GM12865 (cell line): Measurements from ENCODE around the gene KRT14.
"Not testable (repeated sequence)": the region's sequence is repeated elsewhere in the genome, so short reads cannot be mapped to it uniquely, and the experiment has no call there.

Experiments
- DNase-seq: peaks from one replicate; pipeline ENCODE4 v3.0.0; 2010; ENCODE audit warnings: low read depth
- H3K4me3 ChIP-seq: 2 replicates; pipeline ENCODE4 v1.5.1; 2011; ENCODE audit warnings: mild to moderate bottlenecking, low read depth, low read length, control low read depth
- TF ChIP-seq, protein P1 (sequence below): IDR thresholded peaks from 2 replicates; pipeline ENCODE4 v1.5.1; 2011; ENCODE audit warnings: low read length, control low read depth, low read depth, inconsistent platforms; ENCODE audit not compliant: insufficient read depth; ENCODE audit errors: missing control alignments

KRT14 gene

DNA sequence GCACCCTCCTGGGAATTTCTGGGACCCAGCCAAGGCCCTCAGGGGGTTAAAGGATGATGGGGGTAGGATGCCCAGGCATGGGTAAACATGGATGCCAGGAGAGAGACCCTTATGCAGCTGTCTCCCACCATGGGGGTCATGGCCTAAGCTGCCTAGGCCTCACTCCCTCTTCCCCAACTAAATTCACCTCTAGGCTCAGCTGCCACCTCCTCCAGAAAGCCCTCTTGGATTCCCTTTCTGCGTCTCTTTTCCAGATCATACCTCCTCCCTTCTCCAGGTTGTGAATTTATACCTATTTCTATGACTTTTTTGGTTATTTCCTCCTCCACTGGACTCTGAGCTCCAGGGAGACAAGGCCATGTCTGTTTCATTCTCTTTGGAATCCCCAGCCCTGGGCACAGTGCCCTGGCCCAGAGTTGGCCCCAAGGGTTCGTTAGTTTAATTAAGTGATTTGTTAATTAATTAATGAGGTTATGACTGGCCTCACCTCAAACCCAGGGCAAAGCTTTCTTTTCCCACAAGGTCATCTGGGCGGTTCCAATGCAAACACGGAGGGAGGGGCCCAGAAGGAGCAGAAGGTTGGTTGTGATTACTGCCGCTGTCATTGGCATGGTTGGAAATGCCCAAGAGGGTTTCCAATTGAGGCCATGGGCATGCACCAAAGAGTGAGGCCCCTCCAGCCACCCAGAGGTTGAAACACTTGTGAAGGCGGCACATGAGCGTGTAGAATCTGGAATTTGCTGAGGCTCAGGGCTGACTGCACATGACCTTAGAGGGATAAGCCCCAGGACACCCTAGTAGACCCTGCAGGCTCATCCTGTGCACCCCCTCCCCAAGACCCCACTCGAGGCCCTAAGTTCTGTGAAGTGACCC lies 44.6 kb upstream of the KRT14 start:
- TF ChIP-seq, protein P1, sequence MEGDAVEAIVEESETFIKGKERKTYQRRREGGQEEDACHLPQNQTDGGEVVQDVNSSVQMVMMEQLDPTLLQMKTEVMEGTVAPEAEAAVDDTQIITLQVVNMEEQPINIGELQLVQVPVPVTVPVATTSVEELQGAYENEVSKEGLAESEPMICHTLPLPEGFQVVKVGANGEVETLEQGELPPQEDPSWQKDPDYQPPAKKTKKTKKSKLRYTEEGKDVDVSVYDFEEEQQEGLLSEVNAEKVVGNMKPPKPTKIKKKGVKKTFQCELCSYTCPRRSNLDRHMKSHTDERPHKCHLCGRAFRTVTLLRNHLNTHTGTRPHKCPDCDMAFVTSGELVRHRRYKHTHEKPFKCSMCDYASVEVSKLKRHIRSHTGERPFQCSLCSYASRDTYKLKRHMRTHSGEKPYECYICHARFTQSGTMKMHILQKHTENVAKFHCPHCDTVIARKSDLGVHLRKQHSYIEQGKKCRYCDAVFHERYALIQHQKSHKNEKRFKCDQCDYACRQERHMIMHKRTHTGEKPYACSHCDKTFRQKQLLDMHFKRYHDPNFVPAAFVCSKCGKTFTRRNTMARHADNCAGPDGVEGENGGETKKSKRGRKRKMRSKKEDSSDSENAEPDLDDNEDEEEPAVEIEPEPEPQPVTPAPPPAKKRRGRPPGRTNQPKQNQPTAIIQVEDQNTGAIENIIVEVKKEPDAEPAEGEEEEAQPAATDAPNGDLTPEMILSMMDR: no peak
- DNase-seq: no peak
- no peak overlapping the region for H3K4me3 ChIP-seq

DNA sequence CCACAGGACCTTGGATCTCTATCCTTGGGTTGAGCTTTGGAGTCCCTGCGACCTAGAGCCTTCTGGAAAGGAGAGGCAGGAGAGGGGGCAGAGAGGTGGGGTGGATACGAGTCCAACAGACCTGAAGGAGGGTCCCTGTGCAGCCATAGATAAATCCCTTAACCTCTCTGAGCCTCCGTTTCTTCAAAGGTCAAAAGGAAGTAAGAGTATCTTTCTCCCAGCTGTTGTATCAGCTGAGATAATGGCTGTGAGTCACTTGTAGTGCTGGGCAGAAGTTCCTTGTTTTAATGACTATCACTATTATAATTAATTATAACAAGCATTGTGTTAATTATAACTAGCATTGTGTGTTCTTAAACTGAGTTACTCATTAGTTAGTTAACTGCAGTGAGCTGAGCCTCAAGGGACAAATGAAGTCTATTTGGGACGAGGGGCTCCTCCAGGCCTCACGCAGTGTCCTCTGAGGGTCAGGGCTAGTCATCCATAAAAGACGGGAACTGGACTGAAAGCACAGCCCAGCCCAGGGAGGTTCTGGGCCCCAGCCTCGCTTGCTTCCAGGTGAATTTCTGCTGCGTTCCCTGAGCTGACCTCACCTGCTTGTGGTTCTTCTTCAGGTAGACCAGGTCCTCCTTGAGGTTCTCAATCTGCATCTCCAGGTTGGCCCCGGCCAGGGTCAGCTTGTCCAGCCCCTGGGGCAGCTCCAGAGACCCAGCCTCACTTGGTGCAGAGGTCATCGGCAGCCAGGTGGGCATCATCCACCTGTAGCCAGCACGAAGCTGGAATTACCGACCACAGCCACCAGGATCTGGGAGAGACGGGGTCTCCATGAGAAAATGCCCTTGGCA lies 43.4 kb upstream of the KRT14 start:
- no peak overlapping the region for H3K4me3 ChIP-seq
- no peak for DNase-seq

DNA sequence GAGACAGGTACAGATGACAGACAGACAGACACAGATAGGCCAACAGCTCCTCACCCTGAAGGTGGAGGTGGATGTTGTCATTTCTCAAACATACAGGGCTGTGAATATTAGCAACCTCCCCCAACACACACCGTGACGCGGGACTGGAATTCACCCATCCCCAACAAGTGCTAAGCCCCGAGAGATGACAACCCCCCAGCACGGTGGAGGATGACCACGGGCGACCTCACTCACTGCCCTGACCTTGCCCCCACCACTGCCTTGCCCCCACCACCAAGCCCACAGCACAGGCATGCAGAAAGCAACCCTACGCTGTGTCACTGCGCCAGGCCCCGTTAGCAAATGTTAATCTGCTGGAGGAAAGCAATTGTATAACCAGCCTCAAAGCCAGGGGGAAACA lies 42.6 kb upstream of the KRT14 start:
- TF ChIP-seq, protein P1: no peak
- H3K4me3 ChIP-seq: no peak overlapping the region
- DNase-seq: no peak

More for the DNA sequence above, 43.4 kb upstream of the KRT14 start:
- TF ChIP-seq, protein P1: no peak

DNA sequence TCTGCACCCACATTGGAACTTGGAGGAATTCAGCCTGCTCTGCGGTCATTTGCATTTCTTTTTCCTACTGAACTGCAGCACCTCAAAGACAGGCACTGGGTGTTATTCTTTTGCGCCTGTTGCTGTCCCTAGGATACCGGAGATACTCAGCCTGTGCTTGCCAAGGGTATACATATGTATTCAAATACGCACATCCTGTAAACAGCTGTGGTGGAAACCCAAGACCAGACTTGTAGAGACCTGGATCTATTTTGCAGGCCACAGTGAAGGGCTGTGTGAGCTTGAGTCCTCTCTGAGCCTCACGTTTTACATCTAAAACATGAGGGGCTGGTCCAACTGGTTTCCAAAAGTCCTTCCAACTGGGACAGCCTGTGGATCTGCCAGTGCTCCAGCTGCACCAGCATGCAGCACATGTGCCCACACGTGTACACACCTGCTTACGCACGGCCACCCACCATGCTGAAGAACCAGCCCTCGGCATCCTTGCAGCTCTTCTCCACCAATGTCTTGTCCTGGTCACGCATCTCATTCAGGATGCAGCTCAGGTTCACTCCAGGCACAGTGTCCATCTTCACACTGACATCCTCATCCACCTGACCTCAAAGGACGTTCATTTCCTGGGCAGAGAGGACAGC lies 42.0 kb upstream of the KRT14 start:
- not testable (repeated sequence) for H3K4me3 ChIP-seq, DNase-seq

DNA sequence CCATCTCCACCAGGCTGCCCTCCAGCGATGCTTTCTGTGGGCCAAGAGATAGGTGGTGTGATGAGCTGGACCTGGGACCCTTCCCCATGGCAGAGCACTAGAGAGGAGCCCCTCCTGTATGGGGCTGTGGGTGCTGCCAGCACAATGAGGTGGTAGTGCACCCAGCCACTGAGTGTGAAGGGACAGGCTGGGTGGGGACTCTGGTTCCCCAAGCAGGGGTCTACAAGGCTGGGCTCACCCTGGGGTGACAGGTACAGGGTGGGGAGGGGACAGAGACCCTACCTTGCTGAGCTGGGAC lies 41.3 kb upstream of the KRT14 start:
- DNase-seq, H3K4me3 ChIP-seq: not testable (repeated sequence)

DNA sequence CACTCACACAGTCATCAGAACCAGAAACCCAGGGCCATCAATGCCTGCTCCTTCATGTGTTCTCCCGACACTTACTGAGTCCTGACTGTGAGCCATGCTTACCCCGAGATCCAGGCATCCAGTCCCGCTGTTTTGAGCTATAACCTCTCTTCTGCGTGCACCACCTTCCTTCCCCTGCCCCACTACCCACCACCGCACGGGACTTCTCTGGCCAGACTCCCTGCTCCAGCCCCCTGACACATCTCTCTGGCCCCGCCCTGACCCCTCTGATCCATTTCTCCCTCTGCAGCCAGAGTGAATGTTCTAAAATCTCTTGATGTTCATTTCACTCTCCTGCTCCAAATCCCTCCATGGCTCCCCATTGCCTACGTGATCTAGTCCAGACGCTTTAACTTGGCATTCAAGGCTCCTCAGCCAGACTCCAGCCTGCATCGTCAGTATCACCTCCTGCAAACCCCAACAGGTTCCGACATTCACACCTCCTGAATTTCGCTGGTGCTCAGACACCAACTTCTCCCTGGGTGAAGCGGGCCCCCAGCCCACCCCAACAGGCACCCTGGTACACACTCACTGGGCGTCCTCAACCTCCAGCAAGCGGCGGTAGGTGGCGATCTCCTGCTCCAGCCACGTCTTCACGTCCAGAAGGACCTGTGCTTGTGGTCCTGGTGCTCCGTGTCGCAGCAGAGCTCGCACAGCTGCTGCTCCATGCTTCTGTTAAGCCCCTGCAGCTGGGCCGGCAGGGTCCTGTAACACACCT lies 40.8 kb upstream of the KRT14 start:
- H3K4me3 ChIP-seq: no peak overlapping the region
- TF ChIP-seq, protein P1: no peak
- DNase-seq: no peak

DNA sequence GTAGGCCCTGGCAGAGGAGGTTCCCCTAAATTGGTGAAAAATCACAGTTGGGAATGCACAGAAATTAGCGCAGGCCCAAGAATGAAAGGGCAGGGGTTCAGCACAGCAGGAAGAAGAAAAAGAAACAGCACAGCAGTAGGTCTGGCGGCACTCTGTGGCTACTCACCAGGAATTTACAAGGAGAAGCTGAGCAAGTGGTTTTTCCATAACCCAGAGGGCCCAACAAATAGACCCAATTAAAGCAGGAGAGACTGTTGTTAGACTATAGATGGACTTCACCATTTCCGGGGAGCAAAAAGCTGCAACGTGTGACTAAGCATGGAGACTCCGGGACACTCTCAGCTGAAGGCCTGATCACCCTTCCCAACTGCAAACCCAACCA lies 40.2 kb upstream of the KRT14 start:
- not testable (repeated sequence) for H3K4me3 ChIP-seq, DNase-seq

DNA sequence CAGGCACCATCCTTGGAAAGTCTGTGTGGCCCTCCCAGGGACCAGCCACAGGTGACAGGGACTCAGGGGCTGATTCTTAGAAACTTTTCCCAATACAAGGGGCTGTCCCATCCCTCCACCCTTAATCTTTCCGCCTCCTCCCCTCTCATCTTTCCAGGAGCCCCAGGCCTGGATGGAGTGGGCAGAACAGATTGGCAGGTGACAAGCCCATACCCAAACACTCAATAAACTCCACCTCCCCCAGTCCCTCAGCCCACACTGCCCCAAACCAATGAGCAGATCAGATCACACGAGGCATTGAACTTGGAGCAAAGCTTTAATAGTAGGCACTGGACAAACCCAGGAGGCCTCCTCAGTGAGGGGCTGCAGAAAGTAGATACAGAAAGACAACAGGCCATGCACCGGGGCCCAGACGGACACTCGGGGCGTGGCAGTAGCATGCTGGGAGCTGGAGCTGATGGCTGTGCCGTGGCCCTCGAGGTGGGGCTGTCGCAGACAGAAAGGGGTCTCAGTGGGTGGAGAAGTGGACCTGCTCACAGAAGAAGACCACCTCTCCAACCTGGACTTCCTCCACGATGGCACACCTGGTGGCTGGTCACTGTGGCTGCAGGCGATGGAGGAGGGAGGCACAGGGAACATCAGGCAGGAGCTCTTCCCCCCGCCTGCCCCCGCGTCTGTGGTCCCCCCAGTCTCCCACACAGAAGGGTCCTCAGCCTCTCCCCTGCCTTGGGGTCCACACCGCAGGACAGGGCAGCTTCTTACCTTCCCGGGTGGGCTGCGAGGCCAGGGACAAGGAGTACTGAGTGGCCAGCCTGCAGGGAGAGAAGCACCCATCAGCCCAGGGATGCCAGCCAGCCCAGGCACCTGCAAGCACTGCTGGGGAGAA lies 39.6 kb upstream of the KRT14 start:
- H3K4me3 ChIP-seq, DNase-seq: not testable (repeated sequence)
